UCSD-AML1 (cell line): Measurements from ENCODE around the gene EXOSC10.

Experiments used
- DNase-seq: peaks from one replicate; lab custom pipeline; 2025; ENCODE audit not compliant: unreplicated experiment; lab: John Stamatoyannopoulos, UW

The EXOSC10 gene

GRCh38 chr1:11099310-11100148 is at the start of gene EXOSC10:
TSS of gene EXOSC10 (minus strand) at chr1:11099869. CDS start at chr1:11099831, 38 bp downstream.
- DNase-seq, result peak; percentile 90

DNA sequence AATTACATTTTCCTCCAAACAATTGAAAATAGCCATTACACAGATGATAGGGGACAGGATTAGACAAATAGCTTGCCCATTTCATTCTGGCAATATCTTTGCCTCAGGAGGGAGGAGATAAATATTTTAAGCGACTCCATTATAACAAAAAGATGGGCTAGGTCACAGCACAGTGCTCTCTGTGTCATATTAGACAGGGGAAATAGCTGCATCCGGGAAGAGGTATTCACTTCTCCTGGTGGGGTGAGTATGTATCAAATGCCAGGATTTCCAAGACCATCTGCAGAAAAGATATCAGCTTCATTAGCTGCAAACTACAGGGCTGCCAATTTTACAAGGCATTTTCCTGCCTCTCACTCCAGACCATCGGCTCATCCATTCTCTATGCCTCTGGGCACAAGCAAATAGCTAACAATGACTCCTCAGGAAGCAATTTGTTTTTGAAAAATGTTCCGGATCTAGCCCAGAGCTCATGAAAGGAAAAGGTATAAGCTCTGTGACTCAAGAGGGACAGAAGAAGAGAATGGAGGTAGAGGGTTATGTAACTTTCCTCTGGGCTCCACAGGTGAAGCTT is 47.6 kb upstream of the EXOSC10 start:
- no peak for DNase-seq

- DNase-seq, result no peak
Measured at GRCh38 chr1:11145741-11146140, 46.1 kb upstream of the EXOSC10 start.

DNA sequence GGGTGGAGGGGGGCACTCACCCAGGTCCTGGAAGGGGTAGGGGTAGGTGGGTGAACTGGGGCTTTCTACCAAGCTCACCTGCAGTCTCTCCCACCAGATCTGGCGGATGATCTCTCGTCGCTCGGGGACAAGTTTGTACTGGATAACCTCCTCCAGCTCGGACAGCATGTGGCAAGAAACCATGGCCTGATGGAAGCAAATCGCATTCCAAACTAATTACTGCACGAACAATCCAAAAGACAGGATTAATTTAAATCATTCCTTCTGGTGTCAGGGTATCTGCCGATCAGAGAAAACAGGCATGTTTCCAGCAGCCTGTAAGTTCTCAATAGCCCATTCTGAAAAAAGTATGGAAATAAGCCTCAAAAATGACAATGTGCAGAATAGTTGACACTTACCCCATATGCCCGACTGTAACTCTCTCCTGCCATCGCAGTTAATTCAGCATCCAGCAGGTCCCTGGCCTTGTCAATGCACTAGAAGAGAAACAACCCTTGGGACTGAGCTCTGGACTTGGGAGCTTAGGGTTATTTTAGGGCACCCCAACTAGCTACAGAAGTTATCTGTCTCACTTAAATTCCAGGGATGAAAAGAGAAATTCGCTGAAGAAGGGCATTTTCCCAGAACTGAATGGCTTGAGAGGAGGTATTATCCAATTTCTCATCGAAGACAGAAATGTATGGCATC is 45.0 kb upstream of the EXOSC10 start:
- no peak for DNase-seq

DNA sequence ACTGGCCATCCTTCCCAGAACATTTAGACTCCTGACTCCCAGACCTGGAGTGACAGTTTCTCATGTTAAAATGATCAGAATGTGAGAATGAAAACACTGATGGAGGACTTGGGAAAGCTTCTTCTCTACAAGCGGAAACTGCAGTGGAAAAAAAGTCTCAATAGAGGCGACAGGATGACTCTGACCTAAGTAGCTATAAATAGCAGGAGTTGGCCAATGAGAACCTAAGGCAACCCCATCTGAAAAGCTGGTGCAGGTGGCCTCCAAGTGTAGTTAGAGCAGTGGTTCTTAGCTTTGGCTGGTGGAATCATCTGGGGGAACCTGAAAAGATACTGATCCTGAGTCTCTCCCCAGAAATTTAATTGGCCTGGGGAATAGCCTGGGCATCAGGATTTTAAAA is 44.2 kb upstream of the EXOSC10 start:
- DNase-seq, result no peak

DNA sequence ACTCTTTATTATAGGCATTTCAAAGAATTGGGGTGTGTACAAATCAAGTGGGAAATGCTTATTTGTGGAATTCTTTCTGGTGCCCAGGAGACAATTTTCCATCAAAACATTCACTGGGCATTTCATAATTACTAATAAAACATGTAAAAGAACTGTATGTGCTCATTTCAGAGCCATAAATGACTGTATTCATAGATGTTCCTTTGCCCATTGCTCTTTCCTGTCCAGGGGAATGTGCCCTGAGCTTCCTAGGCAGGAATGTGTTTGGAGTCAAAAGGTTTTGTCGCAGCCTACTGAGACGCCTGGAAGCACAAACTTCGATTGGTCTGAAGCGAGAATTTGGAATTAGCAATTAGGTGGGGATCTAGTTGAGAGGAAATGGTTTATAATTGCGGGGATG is 43.7 kb upstream of the EXOSC10 start:
- no peak for DNase-seq

- no peak for DNase-seq
Measured at GRCh38 chr1:11142618-11143391, 43.1 kb upstream of the EXOSC10 start.

- DNase-seq, result no peak
Measured at GRCh38 chr1:11138952-11139351, 39.3 kb upstream of the EXOSC10 start.

DNA sequence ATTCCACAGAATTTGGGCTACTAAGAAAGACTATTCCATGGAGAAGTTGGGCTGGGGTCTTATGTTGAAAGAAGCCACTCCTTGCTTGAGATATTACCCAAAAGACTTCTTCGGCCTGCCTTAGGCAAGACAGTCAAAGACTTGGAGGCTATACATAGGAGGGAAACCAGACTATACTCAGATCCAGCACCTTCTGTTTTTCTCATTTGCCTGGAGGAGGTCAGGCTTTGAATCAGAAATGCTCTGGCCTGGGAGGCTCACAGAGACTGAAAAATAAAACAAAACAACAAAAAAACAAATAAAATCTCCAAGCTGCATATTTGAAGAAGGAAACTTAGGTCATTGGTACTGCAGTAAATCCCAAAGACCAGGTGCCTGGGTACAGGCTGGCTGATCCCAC is 38.4 kb upstream of the EXOSC10 start:
- no peak for DNase-seq

DNA sequence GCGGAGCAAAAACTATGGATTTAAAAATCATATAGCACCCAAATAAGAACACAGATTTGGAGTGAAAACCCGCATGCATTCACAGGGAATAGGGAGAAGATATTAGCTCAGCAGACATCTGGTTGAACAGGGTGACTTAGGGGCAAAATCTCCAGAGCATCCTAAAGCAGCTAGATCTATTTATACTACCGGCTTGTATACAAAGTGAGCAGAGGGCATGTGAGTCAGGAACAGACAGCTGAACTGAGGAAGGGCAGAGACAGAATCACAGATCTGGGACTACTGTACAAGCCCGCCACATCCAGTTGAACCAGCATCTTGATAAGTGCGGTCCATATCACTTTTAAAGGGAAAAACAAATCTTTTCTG is 35.2 kb upstream of the EXOSC10 start:
- no peak for DNase-seq

DNA sequence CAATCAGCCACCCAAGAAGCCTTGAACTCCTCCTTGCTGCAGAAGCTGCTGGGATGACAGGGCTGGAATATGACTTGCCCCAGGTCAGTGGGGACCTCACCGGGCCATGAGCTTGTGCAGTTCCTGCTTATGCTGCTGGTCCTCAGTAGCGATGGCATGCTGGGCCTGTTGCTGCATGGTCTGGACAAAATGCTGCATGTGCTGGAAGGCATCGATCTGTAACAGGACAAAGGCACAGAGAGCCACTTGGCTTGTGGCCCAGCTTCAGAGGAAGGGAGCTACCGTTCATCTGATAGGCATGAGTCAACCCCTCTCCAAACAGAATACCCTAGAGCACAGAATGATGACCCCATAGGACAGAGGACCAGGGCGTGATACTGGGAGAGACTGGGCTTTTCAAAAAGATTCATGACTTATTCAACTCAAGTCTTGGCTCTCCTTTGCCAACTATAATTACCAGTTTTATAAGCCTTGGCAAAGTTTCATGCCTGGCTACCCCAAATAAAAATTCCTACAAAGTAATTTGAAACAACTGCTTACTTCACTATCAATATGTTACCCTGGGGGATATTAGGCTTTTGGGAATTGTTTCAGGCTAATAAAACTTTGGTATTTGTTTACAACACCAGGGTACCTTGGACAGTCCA is 34.7 kb upstream of the EXOSC10 start:
- no peak for DNase-seq

GRCh38 chr1:11132563-11133293 is 33.1 kb upstream of the EXOSC10 start:
- no peak for DNase-seq

DNA sequence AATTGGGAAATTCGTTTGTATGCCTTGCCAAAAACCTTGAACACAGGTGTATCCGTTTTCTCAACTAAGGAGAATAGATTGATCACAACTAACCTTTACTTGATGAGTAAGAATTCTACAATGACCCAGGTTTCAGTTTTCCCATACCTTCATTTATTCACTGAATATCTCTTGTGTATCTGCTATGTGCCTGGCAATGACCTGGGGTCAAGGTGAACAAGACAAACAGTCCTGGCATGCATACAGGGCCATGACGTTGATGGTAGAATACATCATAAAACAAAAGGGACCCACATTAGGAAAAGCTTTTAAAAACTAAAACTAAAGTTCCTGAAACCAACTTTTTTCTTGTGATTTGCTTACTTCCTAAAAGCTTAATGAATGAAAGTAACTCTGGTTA is 32.1 kb upstream of the EXOSC10 start:
- no peak for DNase-seq

DNA sequence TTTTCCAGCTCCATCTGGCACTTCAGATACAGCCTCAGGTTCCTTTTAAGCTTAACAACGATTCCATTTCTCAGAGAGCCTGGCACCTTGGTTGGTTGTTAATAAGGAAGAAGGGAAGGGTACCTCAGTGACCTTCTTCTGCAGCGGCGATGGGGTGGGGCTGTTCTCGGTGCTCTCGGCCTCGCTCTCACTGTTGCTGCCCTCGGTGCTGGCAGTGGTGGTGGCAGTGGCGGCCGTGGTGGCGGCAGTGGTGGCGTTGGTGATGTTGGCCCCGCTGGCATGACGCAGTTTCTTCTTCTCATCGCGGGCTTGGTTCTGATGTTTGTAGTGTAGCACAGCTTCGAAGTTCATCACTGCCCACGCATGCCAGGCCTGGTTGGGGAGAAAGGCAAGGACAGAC is 30.7 kb upstream of the EXOSC10 start:
- DNase-seq, result no peak

DNA sequence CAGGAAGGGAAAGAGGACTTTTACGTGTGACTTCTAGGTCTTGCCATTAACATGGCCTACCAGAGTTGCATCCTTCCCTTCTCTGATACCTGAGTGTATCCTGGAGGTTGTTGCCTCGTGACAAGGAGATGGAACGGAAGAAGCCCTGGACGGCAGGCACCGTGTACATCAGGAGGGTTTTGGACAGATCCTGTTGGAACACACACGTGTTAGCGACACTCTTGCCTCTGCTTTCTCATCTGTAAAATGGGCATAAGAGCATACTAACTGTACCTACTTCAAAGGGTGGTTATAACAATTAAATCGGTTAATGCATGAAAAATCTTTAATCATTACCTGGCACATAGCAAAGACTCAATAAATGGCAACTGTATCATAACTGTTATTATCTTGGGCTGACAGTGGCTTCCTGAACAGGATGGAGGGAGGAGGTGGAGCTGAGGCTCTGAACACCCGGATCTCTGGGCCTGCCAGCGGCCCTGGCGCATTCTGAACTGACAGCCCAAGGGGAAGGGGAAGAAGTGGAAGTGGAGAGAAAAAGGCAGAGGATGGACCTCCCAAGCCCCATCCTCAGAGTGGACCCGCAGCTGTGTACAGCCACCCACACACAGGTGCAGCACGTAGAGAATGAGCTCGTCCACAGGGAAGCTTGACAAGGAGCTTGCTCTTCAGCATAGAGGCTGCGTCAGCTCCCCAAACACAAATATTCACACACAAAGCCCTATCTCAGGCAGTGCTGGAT is 30.2 kb upstream of the EXOSC10 start:
- DNase-seq, result no peak

GRCh38 chr1:11126569-11126968 is 26.9 kb upstream of the EXOSC10 start:
- no peak for DNase-seq

- no peak for DNase-seq
Measured at GRCh38 chr1:11125931-11126330, 26.3 kb upstream of the EXOSC10 start.

- DNase-seq, result no peak
Measured at GRCh38 chr1:11124965-11125364, 25.3 kb upstream of the EXOSC10 start.

GRCh38 chr1:11116318-11116717 is 16.6 kb upstream of the EXOSC10 start:
- DNase-seq, result no peak

DNA sequence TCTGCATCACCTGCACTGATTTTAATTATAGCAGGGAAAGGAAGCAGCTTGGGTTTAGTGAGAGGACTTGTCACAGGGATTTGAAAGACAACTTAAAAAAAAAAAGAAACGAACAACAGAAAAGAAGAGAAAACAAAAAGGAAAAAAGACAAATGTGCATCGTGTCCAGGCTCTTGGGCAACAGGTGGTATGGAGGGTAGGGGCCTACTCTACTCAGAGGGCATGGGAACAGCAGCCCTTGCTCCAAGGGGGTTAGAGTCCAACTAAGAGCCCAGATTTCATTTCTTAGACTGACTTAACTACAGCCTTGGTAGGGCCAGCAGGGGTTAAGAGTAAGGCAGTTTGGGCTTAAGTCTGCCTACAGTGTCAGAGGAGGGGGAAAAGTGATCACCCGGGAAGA is 15.3 kb upstream of the EXOSC10 start:
- no peak for DNase-seq
